ENCODE data around the gene EBPL.

DNA sequence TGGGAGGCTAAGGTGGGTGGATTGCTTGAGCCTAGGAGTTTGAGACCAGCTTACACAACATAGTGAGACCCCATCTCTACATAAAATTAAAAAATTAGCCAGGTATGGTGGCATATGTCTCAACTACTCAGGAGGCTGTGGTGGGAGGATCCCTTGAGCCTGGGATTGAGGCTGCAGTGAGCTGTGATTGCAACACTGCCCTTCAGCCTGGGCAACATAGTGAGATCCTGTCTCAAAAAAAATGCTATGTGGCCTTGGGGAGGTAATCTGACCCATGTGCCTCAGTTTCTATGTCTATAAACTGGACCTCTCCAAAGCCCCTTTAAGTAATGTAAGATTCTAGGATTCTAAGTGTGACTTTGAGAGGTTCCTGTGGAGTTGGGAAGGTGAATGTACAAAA is 37.8 kb downstream of the EBPL start:
- no peak for TF ChIP-seq SUZ12 (IDR thresholded peaks at IDR 0.05; ENCODE audit: extremely low read depth, insufficient read depth, insufficient read length)
- TF ChIP-seq ZNF274 (IDR thresholded peaks at IDR 0.05; ENCODE audit: low read depth, low read length) = no peak
- TF ChIP-seq YY1 (IDR thresholded peaks at IDR 0.05; ENCODE audit: insufficient read depth, insufficient read length) = no peak

Data from NT2/D1 (cell line).